Retina (tissue), 1 donor: ENCODE measurements around the gene EIF4E3.

Experiments
- DNase-seq: peaks from one replicate; pipeline ENCODE4 v3.0.0-alpha.2; 2016

The EIF4E3 gene

GRCh38 chr3:71684757-71685386, 40.3 kb downstream of the EIF4E3 start:
- no peak for DNase-seq

GRCh38 chr3:71684046-71684756, 41.0 kb downstream of the EIF4E3 start:
- DNase-seq, result peak; percentile 66

- DNase-seq, result peak; percentile 54
Measured at GRCh38 chr3:71681224-71681668, 44.0 kb downstream of the EIF4E3 start.

GRCh38 chr3:71680603-71681002, 44.6 kb downstream of the EIF4E3 start:
- no peak for DNase-seq

- no peak for DNase-seq
Measured at GRCh38 chr3:71676931-71677330, 48.3 kb downstream of the EIF4E3 start.

GRCh38 chr3:71673486-71673885, 51.7 kb downstream of the EIF4E3 start:
- no peak for DNase-seq

- no peak for DNase-seq
Measured at GRCh38 chr3:71672807-71673206, 52.4 kb downstream of the EIF4E3 start.

GRCh38 chr3:71672340-71672739, 52.9 kb downstream of the EIF4E3 start:
- no peak for DNase-seq

GRCh38 chr3:71671216-71671845, 53.9 kb downstream of the EIF4E3 start:
- no peak for DNase-seq

- no peak for DNase-seq
Measured at GRCh38 chr3:71662568-71662967, 62.6 kb downstream of the EIF4E3 start.

GRCh38 chr3:71662056-71662455, 63.1 kb downstream of the EIF4E3 start:
- no peak for DNase-seq

GRCh38 chr3:71659864-71660591, 65.2 kb downstream of the EIF4E3 start:
- no peak for DNase-seq

- no peak for DNase-seq
Measured at GRCh38 chr3:71657831-71658530, 67.2 kb downstream of the EIF4E3 start.

- no peak for DNase-seq
Measured at GRCh38 chr3:71655061-71655460, 70.1 kb downstream of the EIF4E3 start.

GRCh38 chr3:71653414-71653807, 71.8 kb downstream of the EIF4E3 start:
- DNase-seq, result no peak

GRCh38 chr3:71652781-71653413, 72.3 kb downstream of the EIF4E3 start:
- peak; percentile 58 for DNase-seq

- DNase-seq, result no peak
Measured at GRCh38 chr3:71651625-71652024, 73.6 kb downstream of the EIF4E3 start.

- no peak for DNase-seq
Measured at GRCh38 chr3:71650372-71650771, 74.8 kb downstream of the EIF4E3 start.

- no peak for DNase-seq
Measured at GRCh38 chr3:71649757-71650156, 75.4 kb downstream of the EIF4E3 start.

GRCh38 chr3:71647751-71648150, 77.5 kb downstream of the EIF4E3 start:
- DNase-seq, result no peak

- no peak for DNase-seq
Measured at GRCh38 chr3:71646971-71647370, 78.2 kb downstream of the EIF4E3 start.

- no peak for DNase-seq
Measured at GRCh38 chr3:71645140-71645539, 80.1 kb downstream of the EIF4E3 start.
